GM23338 (cell line): ENCODE measurements around the gene TTC33. TPM values are rescaled to one million over a fixed set of nuclear protein-coding genes. Genes with fewer than 3 reads are reported as not detected.

Experiments
- ATAC-seq: fragments of 200-7000 bp; cut with Tn5 transposase; 3 replicates; pipeline ENCODE4 v1.9.1; 2020
- DNase-seq: peaks from one replicate; pipeline ENCODE4 v3.0.0-alpha.2; 2015; ENCODE audit warnings: low spot score
- H2AFZ ChIP-seq: fragments of 200-600 bp; sonication (generic); 2 replicates; pipeline ENCODE4 v1.8.0; 2016; ENCODE audit warnings: antibody characterized with exemption, mild to moderate bottlenecking, moderate library complexity
- H3F3A ChIP-seq: fragments of 200-600 bp; sonication (generic); replicated peaks from 2 replicates; pipeline ENCODE4 v1.8.0; 2017; ENCODE audit warnings: antibody characterized with exemption, mixed run types, low read depth
- H3K27ac ChIP-seq: fragments of 200-600 bp; sonication (generic); 2 replicates; pipeline ENCODE4 v1.6.1; 2016; ENCODE audit warnings: low read depth
- H3K27me3 ChIP-seq: fragments of 200-600 bp; sonication (generic); 2 replicates; pipeline ENCODE4 v1.8.0; 2016; ENCODE audit warnings: mild to moderate bottlenecking, mixed run types, moderate library complexity; ENCODE audit not compliant: insufficient read depth
- H3K36me3 ChIP-seq: fragments of 200-600 bp; sonication (generic); 2 replicates; pipeline ENCODE4 v1.8.0; 2016; ENCODE audit warnings: mild to moderate bottlenecking; ENCODE audit not compliant: insufficient read depth
- H3K4me1 ChIP-seq: fragments of 200-600 bp; sonication (generic); 2 replicates; pipeline ENCODE4 v1.8.0; 2016; ENCODE audit warnings: mild to moderate bottlenecking, moderate library complexity; ENCODE audit not compliant: insufficient read depth
- H3K4me2 ChIP-seq: fragments of 200-600 bp; sonication (generic); 2 replicates; pipeline ENCODE4 v1.7.1; 2017; ENCODE audit warnings: mixed run types
- H3K4me3 ChIP-seq: fragments of 200-600 bp; sonication (generic); 2 replicates; pipeline ENCODE4 v1.6.1; 2016; ENCODE audit warnings: mixed run types
- H3K79me2 ChIP-seq: fragments of 200-600 bp; sonication (generic); replicated peaks from 2 replicates; pipeline ENCODE4 v1.8.0; 2017; ENCODE audit warnings: mild to moderate bottlenecking; ENCODE audit not compliant: insufficient read depth
- H3K9me2 ChIP-seq: fragments of 200-600 bp; sonication (generic); 2 replicates; pipeline ENCODE4 v1.8.0; 2017; ENCODE audit not compliant: insufficient read depth
- H4K20me1 ChIP-seq: fragments of 200-600 bp; sonication (generic); replicated peaks from 2 replicates; pipeline ENCODE4 v1.8.0; 2017; ENCODE audit warnings: mild to moderate bottlenecking; ENCODE audit not compliant: insufficient read depth
- H3K27ac Mint-ChIP-seq: 2 replicates; pipeline ENCODE4 v1.8.0; 2020; ENCODE audit warnings: inconsistent platforms, mild to moderate bottlenecking, moderate library complexity, mixed read lengths
- H3K27me3 Mint-ChIP-seq: 3 replicates; pipeline ENCODE4 v1.8.0; 2022; ENCODE audit warnings: low read depth, mild to moderate bottlenecking, moderate library complexity, mixed read lengths, inconsistent platforms; ENCODE audit not compliant: insufficient read depth, poor library complexity
- H3K36me3 Mint-ChIP-seq: 3 replicates; pipeline ENCODE4 v1.8.0; 2021; ENCODE audit warnings: low read depth, mild to moderate bottlenecking, inconsistent platforms, moderate library complexity, mixed read lengths
- H3K4me1 Mint-ChIP-seq: 3 replicates; pipeline ENCODE4 v1.8.0; 2020; ENCODE audit warnings: mild to moderate bottlenecking, inconsistent platforms, mixed read lengths
- H3K4me3 Mint-ChIP-seq: 3 replicates; pipeline ENCODE4 v1.8.0; 2021; ENCODE audit warnings: moderate library complexity, mild to moderate bottlenecking, inconsistent platforms, mixed read lengths
- H3K9me3 Mint-ChIP-seq: 3 replicates; pipeline ENCODE4 v1.8.0; 2020; ENCODE audit warnings: moderate library complexity, mild to moderate bottlenecking, inconsistent platforms, mixed read lengths
- CREB1 ChIP-seq: fragments of 250-450 bp; sonication (Bioruptor Pico); IDR thresholded peaks from 2 replicates; pipeline ENCODE4 v1.5.0; 2020; ENCODE audit warnings: low read depth, mild to moderate bottlenecking, moderate library complexity
- ETS1 ChIP-seq: IDR thresholded peaks from 2 replicates; pipeline ENCODE4 v1.6.1; 2016; ENCODE audit warnings: antibody characterized with exemption
- EZH2 ChIP-seq: fragments of 200-600 bp; sonication (generic); IDR thresholded peaks from one replicate; pipeline ENCODE4 v1.8.0; 2017; ENCODE audit warnings: antibody characterized with exemption, mild to moderate bottlenecking, low read depth; ENCODE audit not compliant: unreplicated experiment
- EZH2phosphoT487 ChIP-seq: fragments of 200-600 bp; sonication (generic); IDR thresholded peaks from one replicate; pipeline ENCODE4 v1.8.1; 2018; ENCODE audit warnings: antibody characterized with exemption; ENCODE audit not compliant: unreplicated experiment
- JUNB ChIP-seq: IDR thresholded peaks from one replicate; pipeline ENCODE4 v1.6.1; 2016; ENCODE audit warnings: antibody characterized with exemption; ENCODE audit not compliant: unreplicated experiment
- NANOG ChIP-seq: IDR thresholded peaks from 2 replicates; pipeline ENCODE4 v1.6.1; 2016; ENCODE audit warnings: antibody characterized with exemption, borderline replicate concordance
- POLR2AphosphoS5 ChIP-seq: IDR thresholded peaks from 2 replicates; pipeline ENCODE4 v1.6.1; 2016; ENCODE audit warnings: antibody characterized with exemption, low read depth
- REST ChIP-seq: IDR thresholded peaks from one replicate; pipeline ENCODE4 v1.6.1; 2018; ENCODE audit warnings: antibody characterized with exemption; ENCODE audit not compliant: unreplicated experiment
- STAT1 ChIP-seq: IDR thresholded peaks from one replicate; pipeline ENCODE4 v1.6.1; 2016; ENCODE audit warnings: antibody characterized with exemption; ENCODE audit not compliant: unreplicated experiment
- ZNF114 ChIP-seq: fragments of 250-450 bp; sonication (Bioruptor Pico); IDR thresholded peaks from 2 replicates; pipeline ENCODE4 v1.5.0; 2020; ENCODE audit warnings: mild to moderate bottlenecking, moderate library complexity
- ZNF331 ChIP-seq: fragments of 250-450 bp; sonication (Bioruptor Pico); IDR thresholded peaks from 2 replicates; pipeline ENCODE4 v1.5.0; 2020; ENCODE audit warnings: low read depth, mild to moderate bottlenecking, moderate library complexity
- ZNF462 ChIP-seq: fragments of 250-450 bp; sonication (Bioruptor Pico); IDR thresholded peaks from 2 replicates; pipeline ENCODE4 v1.5.0; 2020; ENCODE audit warnings: mild to moderate bottlenecking, moderate library complexity
- polyA plus RNA-seq: library from polyadenylated mRNA; unstranded; fragments of >200 nt; fragmentation: Nextera tagmentation; extraction: Ambion mirVana; gene quantifications from 2 replicates; pipeline ENCODE4 v1.2.1, GENCODE V29; 2016
- total RNA-seq: library from RNA; depleted of rRNA; stranded (reverse); fragments of >200 nt; shearing (Covaris generic); gene quantifications from 2 replicates; pipeline ENCODE4 v1.2.3, GENCODE V29; 2014

The TTC33 gene
- total and polyA plus RNA-seq, 2 experiments from 2014 or later: 4.1 to 11.5 TPM

GRCh38 chr5:40554054-40554453, 201.7 kb downstream of the TTC33 start:
- TF ChIP-seq POLR2AphosphoS5 (no peak), EZH2 (no peak), NANOG (no peak), STAT1 (no peak), ZNF462 (CRISPR knock-in tag) (no peak), CREB1 (CRISPR knock-in tag) (no peak), JUNB (no peak), ZNF114 (CRISPR knock-in tag) (no peak), EZH2phosphoT487 (no peak), ETS1 (no peak), ZNF331 (CRISPR knock-in tag) (no peak), REST (no peak)
- no peak overlapping the region; the same call in 1 of the 2 replicates for H3K27ac Mint-ChIP-seq
- no peaks in the 10 kb centered on the region for H3K9me2 ChIP-seq
- H3K36me3 ChIP-seq: no peaks in the 10 kb centered on the region
- no peaks in the 10 kb centered on the region for H3K79me2 ChIP-seq
- H3K4me1 Mint-ChIP-seq: peaks cover 9% of the 10 kb centered on the region; the same call in 2 of the 3 replicates
- H3K4me1 ChIP-seq: peaks cover 8% of the 10 kb centered on the region; the same call in 1 of the 2 replicates
- ATAC-seq: no peak
- H3F3A ChIP-seq: no peaks in the 10 kb centered on the region
- no peak for DNase-seq
- no peak overlapping the region for H3K4me3 ChIP-seq
- peak overlapping the region; percentile 82; the same call in 1 of the 2 replicates for H2AFZ ChIP-seq
- H3K9me3 Mint-ChIP-seq: no peaks in the 10 kb centered on the region
- no peaks in the 10 kb centered on the region for H3K27me3 ChIP-seq
- no peaks in the 10 kb centered on the region for H3K27me3 Mint-ChIP-seq
- no peaks in the 10 kb centered on the region for H4K20me1 ChIP-seq
- H3K27ac ChIP-seq: no peak overlapping the region
- H3K4me3 Mint-ChIP-seq: no peak overlapping the region
- H3K4me2 ChIP-seq: no peak overlapping the region
- no peaks in the 10 kb centered on the region for H3K36me3 Mint-ChIP-seq
